HepG2 (cell line): ENCODE measurements around the gene VAMP2. TPM values are rescaled to one million over a fixed set of nuclear protein-coding genes. Genes with fewer than 3 reads are reported as not detected.

Experiments
- DPF2 ChIP-seq: sonication (generic); formaldehyde crosslinking; IDR thresholded peaks from 2 replicates; pipeline ENCODE4 v1.4.0; 2020; ENCODE audit warnings: mild to moderate bottlenecking, low read depth, missing genetic modification reagents, borderline replicate concordance
- KLF12 ChIP-seq: sonication (generic); formaldehyde crosslinking; IDR thresholded peaks from 2 replicates; pipeline ENCODE4 v1.4.0; 2020; ENCODE audit warnings: missing genetic modification reagents, borderline replicate concordance
- KLF16 ChIP-seq, 2 experiments: sonication (generic) in 1 of 2; formaldehyde crosslinking in 1 of 2; IDR thresholded peaks; 2 replicates each; pipeline versions ENCODE4 v1.6.1 to v1.8.0; 2016 to 2023; ENCODE audit warnings: missing genetic modification reagents in 2 of 2, missing compliant biosample characterization in 1 of 2
- MTA3 ChIP-seq: sonication (generic); formaldehyde crosslinking; IDR thresholded peaks from 2 replicates; pipeline ENCODE4 v1.4.0; 2020; ENCODE audit warnings: missing genetic modification reagents
- ONECUT2 ChIP-seq: sonication (generic); formaldehyde crosslinking; IDR thresholded peaks from 2 replicates; pipeline ENCODE4 v1.4.0; 2020; ENCODE audit warnings: missing genetic modification reagents
- RFXANK ChIP-seq: IDR thresholded peaks from 2 replicates; pipeline ENCODE4 v1.6.1; 2016
- SMAD9 ChIP-seq: sonication (generic); formaldehyde crosslinking; IDR thresholded peaks from 2 replicates; pipeline ENCODE4 v1.5.1; 2020; ENCODE audit warnings: mild to moderate bottlenecking, missing genetic modification reagents
- SMYD3 ChIP-seq: sonication (generic); formaldehyde crosslinking; IDR thresholded peaks from 2 replicates; pipeline ENCODE4 v1.8.1; 2023; ENCODE audit warnings: mild to moderate bottlenecking, missing genetic modification reagents
- ZBTB1 ChIP-seq: sonication (generic); formaldehyde crosslinking; IDR thresholded peaks from 2 replicates; pipeline ENCODE4 v1.4.0; 2020; ENCODE audit warnings: missing genetic modification reagents, borderline replicate concordance
- ZNF33A ChIP-seq: sonication (generic); formaldehyde crosslinking; IDR thresholded peaks from 2 replicates; pipeline ENCODE4 v1.5.1; 2020; ENCODE audit warnings: missing genetic modification reagents, mild to moderate bottlenecking, moderate library complexity, borderline replicate concordance
- ZNF546 ChIP-seq: sonication (generic); formaldehyde crosslinking; conservative IDR thresholded peaks from 2 replicates; pipeline ENCODE4 v1.8.1; 2023; ENCODE audit warnings: mild to moderate bottlenecking, missing genetic modification reagents
- ZNF577 ChIP-seq: sonication (generic); formaldehyde crosslinking; IDR thresholded peaks from 2 replicates; pipeline ENCODE4 v1.4.0; 2020; ENCODE audit warnings: mild to moderate bottlenecking, low read depth, missing genetic modification reagents, borderline replicate concordance
- ZNF619 ChIP-seq: sonication (generic); formaldehyde crosslinking; IDR thresholded peaks from 2 replicates; pipeline ENCODE4 v1.4.0; 2020; ENCODE audit warnings: mild to moderate bottlenecking, missing genetic modification reagents
- polyA plus RNA-seq, 8 experiments: library from polyadenylated mRNA; depleted of rRNA in 3 of 8; stranded (reverse) in 7 of 8; unstranded in 1 of 8; fragments of >200 nt; fragmentation: Illumina TruSeq in 4 of 8; extraction: Trizol in 4 of 8; gene quantifications; 2 replicates each; pipeline versions ENCODE4 v1.2.1 to v1.2.3, GENCODE V29; 2011 to 2016; ENCODE audit warnings: low read depth in 4 of 8, missing spikeins in 1 of 8, mixed read lengths in 1 of 8; ENCODE audit not compliant: insufficient read depth in 1 of 8
- total RNA-seq, 5 experiments: library from RNA; depleted of rRNA; stranded (reverse); fragments of >200 nt; fragmentation: Illumina TruSeq; extraction: Trizol; gene quantifications; 2 replicates each; pipeline ENCODE4 v1.2.3, GENCODE V29; 2016; ENCODE audit warnings: low read depth in 1 of 5
- TF ChIP-seq, protein P1 (sequence below): sonication (generic); formaldehyde crosslinking; IDR thresholded peaks from 2 replicates; pipeline ENCODE4 v1.5.0; 2020; ENCODE audit warnings: mild to moderate bottlenecking, missing genetic modification reagents, borderline replicate concordance
- TF ChIP-seq, protein P2 (sequence below): sonication (generic); formaldehyde crosslinking; IDR thresholded peaks from 2 replicates; pipeline ENCODE4 v1.4.0; 2020; ENCODE audit warnings: missing genetic modification reagents
- TF ChIP-seq, protein P3 (sequence below), 2 experiments: sonication (generic) in 1 of 2; formaldehyde crosslinking in 1 of 2; IDR thresholded peaks; 2 replicates each; pipeline versions ENCODE4 v1.4.0 to v1.6.1; 2016 to 2020; ENCODE audit warnings: borderline replicate concordance in 1 of 2, low read depth in 1 of 2, mild to moderate bottlenecking in 1 of 2, missing genetic modification reagents in 1 of 2
- TF ChIP-seq, protein P4 (sequence below): sonication (generic); formaldehyde crosslinking; IDR thresholded peaks from 2 replicates; pipeline ENCODE4 v1.5.1; 2020; ENCODE audit warnings: mild to moderate bottlenecking, missing genetic modification reagents

The VAMP2 gene
- total and polyA plus RNA-seq, 2 of the 13 experiments (the other 11 are each of a cell fraction or from before 2014, with no cell fraction given): 3.9 to 17.2 TPM

DNA sequence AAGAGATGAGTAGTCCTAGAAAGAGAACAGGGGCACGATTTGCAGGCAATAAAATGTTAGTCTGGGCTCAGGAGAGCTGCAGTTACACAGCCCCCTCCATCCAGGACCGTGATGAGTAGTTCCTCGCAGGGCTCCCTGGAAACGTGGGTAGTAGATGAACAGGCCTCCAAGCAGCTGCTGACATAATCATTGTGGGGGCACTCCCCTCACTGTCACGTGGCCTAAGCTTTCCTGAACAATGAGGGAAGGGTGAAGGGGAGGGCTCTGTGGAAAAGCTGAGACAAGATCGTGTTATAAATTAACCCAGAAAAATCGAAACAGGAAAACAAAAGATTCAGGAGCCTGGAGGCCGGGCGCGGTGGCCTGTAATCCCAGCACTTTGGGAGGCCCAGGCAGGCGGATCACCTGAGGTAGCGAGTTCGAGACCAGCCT, 9.2 kb downstream of the VAMP2 start (continued):
- TF ChIP-seq, protein P1, sequence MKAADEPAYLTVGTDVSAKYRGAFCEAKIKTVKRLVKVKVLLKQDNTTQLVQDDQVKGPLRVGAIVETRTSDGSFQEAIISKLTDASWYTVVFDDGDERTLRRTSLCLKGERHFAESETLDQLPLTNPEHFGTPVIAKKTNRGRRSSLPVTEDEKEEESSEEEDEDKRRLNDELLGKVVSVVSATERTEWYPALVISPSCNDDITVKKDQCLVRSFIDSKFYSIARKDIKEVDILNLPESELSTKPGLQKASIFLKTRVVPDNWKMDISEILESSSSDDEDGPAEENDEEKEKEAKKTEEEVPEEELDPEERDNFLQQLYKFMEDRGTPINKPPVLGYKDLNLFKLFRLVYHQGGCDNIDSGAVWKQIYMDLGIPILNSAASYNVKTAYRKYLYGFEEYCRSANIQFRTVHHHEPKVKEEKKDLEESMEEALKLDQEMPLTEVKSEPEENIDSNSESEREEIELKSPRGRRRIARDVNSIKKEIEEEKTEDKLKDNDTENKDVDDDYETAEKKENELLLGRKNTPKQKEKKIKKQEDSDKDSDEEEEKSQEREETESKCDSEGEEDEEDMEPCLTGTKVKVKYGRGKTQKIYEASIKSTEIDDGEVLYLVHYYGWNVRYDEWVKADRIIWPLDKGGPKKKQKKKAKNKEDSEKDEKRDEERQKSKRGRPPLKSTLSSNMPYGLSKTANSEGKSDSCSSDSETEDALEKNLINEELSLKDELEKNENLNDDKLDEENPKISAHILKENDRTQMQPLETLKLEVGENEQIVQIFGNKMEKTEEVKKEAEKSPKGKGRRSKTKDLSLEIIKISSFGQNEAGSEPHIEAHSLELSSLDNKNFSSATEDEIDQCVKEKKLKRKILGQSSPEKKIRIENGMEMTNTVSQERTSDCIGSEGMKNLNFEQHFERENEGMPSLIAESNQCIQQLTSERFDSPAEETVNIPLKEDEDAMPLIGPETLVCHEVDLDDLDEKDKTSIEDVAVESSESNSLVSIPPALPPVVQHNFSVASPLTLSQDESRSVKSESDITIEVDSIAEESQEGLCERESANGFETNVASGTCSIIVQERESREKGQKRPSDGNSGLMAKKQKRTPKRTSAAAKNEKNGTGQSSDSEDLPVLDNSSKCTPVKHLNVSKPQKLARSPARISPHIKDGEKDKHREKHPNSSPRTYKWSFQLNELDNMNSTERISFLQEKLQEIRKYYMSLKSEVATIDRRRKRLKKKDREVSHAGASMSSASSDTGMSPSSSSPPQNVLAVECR (CRISPR knock-in tag): peak; percentile 31; the same call in 1 of the 2 replicates
- no peak for TF ChIP-seq KLF12 (CRISPR knock-in tag)
- TF ChIP-seq ZNF577 (CRISPR knock-in tag): no peak
- no peak for TF ChIP-seq ZBTB1 (CRISPR knock-in tag)
- TF ChIP-seq SMAD9 (CRISPR knock-in tag): no peak
- TF ChIP-seq, protein P2, sequence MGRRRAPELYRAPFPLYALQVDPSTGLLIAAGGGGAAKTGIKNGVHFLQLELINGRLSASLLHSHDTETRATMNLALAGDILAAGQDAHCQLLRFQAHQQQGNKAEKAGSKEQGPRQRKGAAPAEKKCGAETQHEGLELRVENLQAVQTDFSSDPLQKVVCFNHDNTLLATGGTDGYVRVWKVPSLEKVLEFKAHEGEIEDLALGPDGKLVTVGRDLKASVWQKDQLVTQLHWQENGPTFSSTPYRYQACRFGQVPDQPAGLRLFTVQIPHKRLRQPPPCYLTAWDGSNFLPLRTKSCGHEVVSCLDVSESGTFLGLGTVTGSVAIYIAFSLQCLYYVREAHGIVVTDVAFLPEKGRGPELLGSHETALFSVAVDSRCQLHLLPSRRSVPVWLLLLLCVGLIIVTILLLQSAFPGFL (CRISPR knock-in tag): no peak
- no peak for TF ChIP-seq ZNF33A (CRISPR knock-in tag)
- no peak for TF ChIP-seq ZNF619 (CRISPR knock-in tag)
- TF ChIP-seq RFXANK (CRISPR knock-in tag): no peak
- TF ChIP-seq ZNF546 (CRISPR knock-in tag): no peak
- no peak for TF ChIP-seq SMYD3
- TF ChIP-seq DPF2 (CRISPR knock-in tag): no peak
- TF ChIP-seq MTA3 (CRISPR knock-in tag): no peak
- TF ChIP-seq, protein P3, sequence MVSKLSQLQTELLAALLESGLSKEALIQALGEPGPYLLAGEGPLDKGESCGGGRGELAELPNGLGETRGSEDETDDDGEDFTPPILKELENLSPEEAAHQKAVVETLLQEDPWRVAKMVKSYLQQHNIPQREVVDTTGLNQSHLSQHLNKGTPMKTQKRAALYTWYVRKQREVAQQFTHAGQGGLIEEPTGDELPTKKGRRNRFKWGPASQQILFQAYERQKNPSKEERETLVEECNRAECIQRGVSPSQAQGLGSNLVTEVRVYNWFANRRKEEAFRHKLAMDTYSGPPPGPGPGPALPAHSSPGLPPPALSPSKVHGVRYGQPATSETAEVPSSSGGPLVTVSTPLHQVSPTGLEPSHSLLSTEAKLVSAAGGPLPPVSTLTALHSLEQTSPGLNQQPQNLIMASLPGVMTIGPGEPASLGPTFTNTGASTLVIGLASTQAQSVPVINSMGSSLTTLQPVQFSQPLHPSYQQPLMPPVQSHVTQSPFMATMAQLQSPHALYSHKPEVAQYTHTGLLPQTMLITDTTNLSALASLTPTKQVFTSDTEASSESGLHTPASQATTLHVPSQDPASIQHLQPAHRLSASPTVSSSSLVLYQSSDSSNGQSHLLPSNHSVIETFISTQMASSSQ (IDR thresholded peaks at IDR 0.05; ENCODE audit: low read depth): peak; percentile 88
- TF ChIP-seq, protein P3 (CRISPR knock-in tag; IDR thresholded peaks at IDR 0.05; ENCODE audit: borderline replicate concordance): peak; percentile 93
- TF ChIP-seq, protein P4, sequence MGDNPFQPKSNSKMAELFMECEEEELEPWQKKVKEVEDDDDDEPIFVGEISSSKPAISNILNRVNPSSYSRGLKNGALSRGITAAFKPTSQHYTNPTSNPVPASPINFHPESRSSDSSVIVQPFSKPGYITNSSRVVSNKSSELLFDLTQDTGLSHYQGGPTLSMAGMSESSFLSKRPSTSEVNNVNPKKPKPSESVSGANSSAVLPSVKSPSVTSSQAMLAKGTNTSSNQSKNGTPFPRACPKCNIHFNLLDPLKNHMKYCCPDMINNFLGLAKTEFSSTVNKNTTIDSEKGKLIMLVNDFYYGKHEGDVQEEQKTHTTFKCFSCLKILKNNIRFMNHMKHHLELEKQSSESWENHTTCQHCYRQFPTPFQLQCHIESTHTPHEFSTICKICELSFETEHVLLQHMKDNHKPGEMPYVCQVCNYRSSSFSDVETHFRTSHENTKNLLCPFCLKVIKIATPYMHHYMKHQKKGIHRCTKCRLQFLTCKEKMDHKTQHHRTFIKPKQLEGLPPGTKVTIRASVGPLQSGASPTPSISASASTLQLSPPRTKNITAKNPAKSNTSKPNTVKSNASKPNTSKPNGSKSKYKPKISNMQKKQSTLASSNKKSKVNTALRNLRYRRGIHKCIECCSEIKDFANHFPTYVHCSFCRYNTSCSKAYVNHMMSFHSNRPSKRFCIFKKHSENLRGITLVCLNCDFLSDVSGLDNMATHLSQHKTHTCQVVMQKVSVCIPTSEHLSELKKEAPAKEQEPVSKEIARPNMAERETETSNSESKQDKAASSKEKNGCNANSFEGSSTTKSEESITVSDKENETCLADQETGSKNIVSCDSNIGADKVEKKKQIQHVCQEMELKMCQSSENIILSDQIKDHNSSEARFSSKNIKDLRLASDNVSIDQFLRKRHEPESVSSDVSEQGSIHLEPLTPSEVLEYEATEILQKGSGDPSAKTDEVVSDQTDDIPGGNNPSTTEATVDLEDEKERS (CRISPR knock-in tag): peak; percentile 64
- TF ChIP-seq KLF16 (CRISPR knock-in tag; IDR thresholded peaks at IDR 0.05): no peak; a peak in 1 of 4 replicates
- TF ChIP-seq ONECUT2 (CRISPR knock-in tag): peak; percentile 82
